GM19193 (cell line): ENCODE measurements around the gene TMEM120B.

Experiments used
- POLR2A ChIP-seq: IDR thresholded peaks from 4 replicates; pipeline ENCODE4 v1.6.1; 2011; ENCODE audit not compliant: insufficient read depth, insufficient read length; ENCODE audit errors: extremely low read depth

TMEM120B gene

DNA sequence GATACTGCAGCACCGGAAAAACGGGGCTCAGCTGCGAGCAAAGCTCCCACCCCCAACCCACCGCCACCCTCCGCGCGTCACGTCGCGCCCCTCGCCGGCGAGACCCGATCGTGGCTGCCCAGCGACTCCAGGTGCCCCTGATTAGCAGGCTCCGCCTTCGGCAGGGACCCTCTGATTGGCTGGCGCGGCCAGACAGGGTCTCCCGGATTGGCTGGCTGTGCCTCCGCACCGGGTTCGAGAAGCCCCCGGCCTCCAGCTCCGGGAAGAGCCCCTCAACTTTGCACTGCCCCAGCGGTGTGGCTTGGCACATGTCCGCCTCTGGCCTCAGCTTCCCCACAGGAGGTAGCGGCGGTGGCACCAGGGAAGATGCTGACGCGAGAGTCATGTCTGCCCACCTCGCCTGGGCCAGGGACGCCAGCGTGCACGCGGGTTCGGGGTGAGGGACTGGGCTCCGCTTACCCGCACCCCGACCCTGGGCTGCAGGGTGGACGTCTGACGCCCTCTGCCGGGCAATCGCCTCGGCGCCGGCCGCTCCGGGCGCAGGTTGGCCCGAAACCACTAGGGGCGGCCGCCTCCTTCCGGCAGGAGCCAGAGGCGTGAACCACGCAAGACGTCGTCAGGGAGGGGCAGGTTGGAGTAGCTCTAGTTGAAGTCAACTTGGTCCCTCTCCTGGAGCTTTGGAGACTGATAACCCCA lies 81.4 kb downstream of the TMEM120B start:
- peak; percentile 43 for TF ChIP-seq POLR2A

DNA sequence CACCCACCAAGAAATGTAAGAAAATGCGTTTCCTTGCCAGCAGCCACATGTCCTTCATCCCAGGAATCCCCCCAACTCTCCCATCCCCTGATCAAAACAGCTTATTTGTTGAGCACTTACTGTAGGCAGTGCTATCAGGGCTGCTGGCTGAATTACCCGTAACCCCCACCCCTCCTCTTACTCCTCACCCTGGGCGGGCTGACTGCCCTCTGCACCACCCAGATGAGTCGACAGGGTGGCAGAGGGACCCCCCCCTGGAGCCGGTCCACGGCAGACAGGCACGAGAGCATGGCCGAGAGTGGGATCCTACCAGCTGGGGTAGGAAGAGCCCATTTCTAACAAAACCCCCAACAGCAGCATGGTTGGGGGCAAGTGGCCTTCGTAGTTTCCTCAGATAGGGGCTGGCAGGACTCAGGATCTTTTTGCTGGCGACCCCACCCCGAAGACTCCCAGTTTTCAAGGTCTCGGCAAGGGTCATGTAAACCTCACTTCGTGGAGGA lies 82.0 kb downstream of the TMEM120B start:
- TF ChIP-seq POLR2A, result no peak

DNA sequence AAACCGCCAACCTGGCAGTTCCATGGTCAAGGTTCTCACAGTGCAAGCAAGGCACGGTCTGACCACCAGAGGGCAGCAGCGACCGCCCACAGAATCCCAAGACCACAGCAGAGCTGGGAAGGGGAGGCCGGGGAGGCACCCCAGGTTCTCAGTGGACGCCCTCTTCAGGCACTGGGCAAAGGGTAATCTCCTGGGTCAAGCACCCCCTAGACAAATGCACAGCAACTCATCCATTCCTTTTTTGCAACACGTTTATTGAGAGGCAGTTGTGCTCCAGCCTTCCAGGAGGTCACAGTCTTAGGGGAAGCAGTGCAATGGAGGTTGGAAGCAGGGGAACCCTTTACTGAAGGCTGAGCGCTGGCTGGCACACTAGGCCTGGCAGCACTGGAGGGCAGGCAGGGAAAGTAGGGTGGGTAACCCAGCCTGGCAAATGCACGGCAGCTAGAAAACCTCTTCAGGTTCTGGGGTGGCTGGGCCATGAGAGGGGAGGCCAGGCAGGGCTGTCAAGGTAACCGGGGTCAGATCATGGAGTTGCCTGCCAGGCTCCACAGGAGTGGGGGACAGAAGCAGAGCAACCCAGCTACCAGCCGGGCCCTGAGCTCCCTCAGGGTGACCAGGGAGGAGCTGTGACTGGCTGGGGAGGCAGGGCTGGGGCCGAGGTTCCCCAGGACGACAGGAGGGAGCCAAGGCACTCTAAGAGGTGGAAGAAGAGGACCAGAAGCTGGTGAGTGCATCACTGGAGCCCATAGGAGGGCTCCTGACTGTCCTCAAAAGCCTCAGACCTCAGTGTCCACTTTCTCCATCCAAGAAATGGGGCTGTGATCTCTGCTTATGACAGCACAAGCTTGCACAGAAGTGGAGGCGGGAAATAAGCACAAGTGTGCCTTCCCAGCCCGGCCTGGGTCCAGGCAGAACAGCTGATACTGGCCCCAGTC lies 82.7 kb downstream of the TMEM120B start:
- peak; percentile 16 for TF ChIP-seq POLR2A

DNA sequence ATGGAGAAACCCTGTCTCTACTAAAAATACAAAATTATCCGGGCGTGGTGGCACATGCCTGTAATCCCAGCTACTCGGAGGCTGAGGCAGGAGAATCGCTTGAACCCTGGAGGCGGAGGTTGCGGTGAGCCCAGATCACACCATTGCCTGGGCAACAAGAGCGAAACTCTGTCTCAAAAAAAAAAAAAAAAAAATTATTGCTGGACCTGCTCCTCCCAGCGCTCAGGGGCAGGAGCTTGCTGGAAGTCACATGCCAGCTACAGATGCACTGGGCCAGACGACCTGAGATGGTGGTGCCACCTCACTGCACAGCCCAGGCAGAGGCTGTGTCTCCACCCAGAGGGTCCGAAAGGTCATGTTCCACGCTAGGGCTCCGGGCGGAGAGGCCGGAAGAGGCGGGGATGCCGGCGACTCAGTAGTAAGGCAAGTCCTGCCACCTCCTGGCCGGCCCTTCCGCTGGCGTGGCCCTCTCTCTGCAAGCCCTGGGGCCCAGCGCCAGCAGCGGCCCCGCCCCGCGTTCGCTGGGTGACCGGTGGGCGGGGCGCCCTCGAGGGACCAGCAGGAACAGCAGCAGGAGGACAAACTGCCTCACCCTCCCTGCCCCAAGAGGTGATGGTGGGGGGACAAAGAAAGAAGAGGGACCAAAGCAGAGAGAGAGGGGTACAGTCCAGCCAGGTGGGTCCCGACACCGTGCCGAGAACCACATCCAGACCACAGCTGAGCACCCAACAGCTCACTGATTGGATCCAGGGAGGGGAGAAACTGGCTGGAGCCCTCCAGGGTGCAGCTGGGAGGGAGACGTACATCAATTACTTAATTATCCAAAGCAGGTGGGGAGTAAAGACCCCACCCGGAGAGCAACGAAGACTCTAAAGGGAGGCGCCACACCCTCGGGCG lies 84.6 kb downstream of the TMEM120B start:
- TF ChIP-seq POLR2A, result no peak

DNA sequence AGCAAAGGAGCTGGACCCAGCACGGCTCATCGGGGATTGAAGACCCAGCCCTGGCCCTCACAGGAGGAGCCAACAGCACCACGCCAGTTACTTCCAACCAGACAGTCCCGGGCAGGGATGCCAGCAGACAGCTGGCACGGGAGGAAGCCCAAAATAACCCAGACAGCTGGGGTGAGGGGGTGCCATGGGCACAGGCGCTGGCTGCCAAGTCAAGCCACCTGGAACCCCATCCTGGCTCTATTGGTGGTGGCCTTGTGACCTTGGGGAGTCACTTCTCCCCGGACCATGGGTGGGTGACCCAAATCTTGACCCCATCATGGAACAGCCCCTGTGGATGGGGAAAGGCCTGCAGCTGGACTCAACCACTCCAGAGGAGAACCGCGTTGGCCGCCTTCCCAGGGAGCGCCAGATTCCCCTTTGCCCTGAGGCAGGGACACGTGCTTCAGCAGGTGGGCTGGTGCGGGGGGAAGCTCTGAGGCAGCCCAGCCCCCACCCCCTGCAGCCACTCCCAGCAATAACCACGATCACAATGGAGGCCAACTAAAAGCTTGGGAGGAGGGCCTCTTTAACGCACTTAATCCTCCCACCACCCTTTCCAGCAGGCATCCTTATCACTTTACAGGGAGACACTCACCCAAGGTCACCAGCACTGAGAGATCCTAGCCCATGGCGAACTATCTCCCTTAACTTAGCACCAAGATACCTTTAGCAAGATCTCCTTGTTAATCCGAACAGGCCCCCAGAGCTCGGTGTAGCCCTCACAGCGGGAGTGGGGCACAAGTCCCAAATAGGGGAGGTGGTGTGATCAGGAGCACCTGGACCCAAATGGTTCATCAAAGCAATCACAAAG lies 85.6 kb downstream of the TMEM120B start:
- TF ChIP-seq POLR2A, result no peak

DNA sequence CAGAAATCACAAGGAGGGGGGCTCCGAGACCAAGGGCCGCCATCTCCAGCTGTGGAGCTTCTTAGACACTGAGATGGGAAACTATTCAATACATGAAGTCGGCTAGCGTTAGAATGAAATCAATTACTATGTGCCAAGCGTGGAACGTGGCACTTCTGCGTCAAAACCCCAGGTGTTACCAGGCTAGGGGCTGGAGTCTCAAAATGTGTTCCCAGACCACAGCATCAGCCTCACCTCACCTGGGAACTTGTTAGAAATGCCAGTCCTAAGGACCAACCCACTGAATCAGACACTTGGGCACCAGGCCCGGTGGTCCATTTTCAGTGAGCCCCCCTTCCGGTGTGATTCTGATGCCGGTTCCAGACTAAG lies 86.2 kb downstream of the TMEM120B start:
- TF ChIP-seq POLR2A, result no peak

DNA sequence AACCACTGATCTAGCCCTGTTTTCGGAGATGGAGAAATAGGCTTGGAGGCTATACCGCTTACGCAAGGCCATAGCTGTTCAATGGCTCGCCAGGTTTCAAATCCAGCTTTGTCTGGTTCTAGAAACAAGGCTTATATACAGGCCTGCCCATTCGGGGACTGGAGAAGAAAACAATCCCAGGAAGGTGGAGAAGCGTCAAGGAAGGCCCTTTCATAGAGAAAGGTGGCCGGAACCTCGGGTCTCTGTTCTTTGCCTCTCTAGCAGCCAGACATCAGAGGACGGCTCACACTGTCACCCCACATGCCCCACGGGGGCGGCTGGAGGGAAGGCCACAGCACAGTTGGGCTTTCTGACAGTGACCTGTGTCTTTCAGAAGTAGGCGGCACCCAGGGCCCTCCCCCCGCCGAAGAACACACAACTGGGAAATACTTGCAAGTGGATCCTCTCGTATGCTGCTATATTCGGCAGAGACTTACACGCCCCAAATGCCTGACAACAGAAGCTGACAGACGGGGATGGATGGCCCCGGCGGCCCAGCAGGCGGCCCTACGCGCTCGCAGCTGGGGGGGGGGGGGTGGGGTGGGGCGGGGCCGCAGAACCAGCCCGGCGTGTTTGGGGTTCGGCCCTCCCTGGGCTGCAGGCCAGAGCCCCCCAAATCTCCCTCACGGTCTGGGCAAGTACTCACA lies 86.7 kb downstream of the TMEM120B start:
- no peak for TF ChIP-seq POLR2A

DNA sequence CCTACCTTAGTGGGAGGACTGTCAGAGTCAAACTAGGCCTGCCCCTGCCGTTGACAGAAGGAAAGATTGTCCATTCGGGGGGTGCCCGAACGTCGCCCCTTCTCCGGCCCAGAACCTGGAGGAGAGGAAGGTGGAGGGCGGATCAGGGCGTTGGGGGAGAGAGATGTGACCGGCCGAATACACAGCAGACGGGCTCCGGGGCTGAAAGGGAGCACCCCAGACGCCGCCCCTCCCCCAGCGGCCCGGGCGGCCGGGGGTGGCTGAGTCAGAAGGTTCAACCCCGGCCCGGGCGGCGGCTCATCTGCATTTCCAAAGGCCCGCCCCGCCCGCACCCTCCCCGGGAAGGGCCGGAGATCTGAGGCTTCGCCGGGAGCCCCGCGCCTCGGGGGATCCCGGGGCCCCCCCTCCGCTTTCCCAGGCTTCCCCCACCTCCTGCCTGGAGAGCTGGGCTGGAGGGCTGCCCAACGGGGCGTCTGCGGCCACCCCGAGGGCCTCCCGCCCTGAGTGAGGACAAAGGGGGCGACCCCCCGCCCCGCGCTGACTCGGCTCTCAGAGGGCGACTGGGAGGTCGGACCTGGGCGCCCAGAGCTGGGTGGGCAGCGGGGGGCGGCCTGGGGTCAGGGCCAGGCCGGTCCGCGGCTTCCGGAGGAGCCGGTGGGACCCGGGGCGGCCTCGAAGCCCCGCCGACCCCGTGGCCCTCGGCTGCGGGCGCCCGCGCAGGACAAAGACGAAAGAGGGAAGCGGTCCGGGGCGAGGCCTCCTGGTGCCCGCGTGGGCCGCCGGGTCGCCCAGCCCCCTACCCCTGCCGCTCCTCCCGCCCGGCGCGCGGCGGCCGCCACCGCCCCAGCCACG lies 87.5 kb downstream of the TMEM120B start:
- peak; percentile 41 for TF ChIP-seq POLR2A

DNA sequence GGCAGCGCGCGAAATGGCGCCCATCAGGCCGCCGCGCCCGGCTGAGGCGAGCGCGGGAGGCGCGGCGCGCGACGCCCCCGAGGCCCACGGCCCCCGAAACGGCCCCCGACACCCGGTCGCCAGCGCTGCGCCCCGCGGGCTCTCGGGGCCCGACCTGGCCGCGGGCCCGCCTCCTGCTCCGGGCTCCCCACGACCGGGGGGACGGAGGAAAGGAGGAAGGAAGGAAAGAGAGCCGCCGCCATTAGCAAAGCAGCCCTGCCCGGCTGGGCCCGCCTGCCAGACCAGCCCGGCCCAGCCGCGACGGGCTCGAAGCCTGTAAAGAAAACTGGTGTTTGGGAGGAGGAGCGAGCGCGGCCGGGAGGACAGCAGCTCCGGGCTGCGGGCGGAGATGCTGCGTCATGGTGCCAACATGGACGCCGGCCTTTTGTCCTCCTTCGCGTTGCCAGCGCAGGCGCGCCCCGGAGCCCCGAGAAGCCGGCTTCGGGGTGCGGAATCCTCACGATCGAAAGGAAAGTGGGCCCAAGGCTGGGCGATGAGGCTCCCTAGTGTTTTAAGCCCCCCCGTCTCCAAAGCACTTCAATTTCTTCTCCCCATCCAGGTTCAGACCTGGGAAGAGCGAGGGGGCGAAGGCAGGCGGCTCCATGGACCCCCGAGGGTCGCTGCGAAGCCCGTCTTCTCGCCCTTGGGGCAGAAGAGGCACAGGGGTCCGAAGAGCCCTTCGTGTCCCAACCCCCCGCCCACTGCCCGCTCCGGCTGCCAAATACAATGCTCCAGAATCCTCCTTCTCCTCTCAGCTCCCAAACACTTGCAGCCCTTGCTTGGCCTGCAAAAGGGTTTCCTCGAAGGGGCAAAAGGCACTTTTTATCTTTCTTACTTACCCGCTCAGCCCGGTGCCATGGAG lies 88.4 kb downstream of the TMEM120B start:
- TF ChIP-seq POLR2A, result peak; percentile 78

DNA sequence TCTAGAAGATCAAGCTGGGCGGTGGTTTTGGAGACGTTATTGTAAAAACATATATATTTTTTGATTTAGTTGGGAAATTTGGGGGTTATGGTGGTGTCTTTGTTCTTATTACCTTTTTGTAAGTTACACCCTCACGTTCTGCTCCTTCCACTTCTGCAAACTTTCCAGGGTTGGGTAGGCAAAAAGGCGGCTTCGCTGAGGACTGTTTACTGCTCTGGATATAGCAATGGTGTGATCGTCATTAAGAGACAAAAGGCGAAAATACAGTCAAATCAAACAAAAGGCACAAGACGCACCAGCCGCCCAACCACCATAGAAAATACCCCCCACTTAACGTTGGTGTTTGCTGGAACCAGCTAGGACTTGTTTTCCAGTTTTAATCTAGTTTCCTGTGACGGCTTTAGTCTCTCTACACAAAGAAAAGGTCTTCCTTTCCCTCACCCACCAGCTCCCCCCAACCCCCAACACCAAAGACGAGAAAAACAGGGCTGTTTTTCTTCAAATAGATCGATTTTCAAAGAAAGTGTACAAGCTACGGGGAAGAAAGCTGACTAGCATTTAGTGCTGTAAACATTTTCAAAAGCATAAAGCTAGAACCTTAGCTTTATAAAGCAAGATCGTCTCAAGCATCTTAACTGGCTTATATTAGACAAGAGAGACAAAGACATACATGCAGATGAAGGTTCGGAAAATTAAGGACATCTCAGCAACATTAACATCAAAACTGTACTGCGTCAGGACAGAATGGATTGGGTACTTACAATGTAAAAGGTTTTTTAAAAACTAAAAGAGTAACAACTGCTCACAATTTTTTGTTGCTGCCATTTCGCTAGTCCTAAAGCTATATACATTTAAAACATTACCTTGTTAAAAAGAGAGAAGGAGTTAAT lies 89.3 kb downstream of the TMEM120B start:
- peak; percentile 36 for TF ChIP-seq POLR2A

DNA sequence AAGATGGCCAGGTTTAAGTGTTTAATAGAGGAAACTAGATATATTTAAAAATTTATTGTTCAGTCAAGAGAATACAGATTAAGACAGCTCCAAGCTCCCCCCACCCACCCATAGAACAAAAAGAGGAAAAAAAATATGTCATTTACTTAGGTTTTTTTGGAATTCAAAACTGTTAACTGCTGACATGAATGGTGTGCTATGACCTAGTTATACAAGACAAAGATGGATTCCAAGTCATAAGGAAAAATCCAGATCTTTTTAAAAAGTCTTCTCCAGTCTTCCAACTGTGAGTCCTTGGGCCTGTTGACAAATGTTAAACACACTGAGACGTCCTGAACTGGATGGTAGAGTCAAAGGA lies 89.9 kb downstream of the TMEM120B start:
- no peak for TF ChIP-seq POLR2A
